HuH-7.5 (cell line): ENCODE results near the gene CEACAM1.
"Not testable (repeated sequence)": the region's sequence is repeated elsewhere in the genome, so short reads cannot be mapped to it uniquely, and the experiment has no call there.

ENCODE experiments used
- DNase-seq: peaks from one replicate; pipeline ENCODE4 v3.0.0; 2011; ENCODE audit warnings: low spot score

Gene CEACAM1

DNA sequence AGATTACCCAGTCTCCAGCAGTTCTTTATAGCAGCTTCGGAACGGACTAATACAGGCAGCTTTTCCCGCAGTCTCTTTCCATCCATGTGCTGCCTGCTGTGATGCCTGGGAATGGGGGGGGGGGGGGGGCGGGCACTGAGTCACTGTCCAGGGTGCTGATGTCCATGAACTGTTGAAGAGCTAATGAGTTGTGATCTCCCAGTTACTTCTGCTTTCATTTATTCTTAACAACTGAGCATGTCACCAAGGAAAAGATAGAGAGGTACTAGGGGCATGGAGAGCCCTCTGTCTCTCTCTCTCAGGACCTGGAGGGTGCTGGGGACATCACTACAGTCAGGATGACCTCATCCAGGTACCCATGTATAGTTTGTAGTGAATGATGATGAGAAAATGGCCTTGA, 20.3 kb upstream of the CEACAM1 start:
- DNase-seq: no peak

DNA sequence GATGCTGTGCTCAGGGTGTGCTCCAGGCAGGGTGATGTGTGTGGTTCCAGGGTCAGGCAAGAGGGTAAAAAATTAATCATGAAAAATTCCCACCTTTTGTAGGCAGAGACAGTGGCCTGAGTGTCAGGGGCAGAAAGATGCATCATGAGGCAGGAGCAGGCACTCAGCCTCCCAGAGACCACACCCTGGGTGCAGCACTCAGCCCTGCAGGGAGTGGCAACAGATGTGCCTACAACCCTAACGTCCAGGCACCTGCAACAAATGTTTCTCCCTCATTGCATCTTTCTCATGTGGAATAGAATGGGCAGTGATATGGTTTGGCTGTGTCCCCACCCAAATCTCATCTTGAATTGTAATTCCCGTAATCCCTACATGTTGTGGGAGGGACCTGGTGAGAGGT, 19.6 kb upstream of the CEACAM1 start:
- no peak for DNase-seq

DNA sequence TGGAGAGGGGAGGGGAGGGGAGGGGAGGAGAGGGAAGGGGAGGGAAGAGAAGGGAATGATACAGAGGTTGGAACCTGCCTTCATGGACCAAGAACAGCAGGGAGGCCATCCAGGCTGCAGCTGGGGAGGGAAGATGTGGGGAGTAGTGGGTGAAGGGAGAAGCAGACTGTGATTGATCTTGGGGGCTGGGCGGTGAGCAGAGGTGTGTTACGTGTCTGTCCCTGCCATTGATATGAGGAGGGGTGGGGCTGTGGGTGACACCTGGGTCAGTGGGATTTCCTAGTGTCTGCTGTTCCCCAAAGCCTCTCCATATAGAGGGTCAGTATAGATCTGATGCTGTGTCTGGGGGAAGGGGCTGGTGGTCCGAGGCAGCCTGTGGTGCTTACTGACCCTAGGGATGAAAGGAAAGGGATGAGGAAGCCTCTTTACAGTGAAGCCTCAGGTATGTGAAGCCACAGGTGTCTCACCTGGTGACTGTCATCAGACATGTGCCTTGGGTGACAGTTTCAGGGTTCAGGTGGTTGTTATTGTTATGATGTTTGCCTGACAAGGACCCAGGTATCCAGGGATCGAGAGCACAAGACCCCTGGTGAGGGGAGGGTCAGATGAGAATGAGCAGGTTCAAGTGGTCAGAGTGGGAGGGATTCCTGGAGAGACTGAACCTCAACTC, 18.7 kb upstream of the CEACAM1 start:
- no peak for DNase-seq

DNA sequence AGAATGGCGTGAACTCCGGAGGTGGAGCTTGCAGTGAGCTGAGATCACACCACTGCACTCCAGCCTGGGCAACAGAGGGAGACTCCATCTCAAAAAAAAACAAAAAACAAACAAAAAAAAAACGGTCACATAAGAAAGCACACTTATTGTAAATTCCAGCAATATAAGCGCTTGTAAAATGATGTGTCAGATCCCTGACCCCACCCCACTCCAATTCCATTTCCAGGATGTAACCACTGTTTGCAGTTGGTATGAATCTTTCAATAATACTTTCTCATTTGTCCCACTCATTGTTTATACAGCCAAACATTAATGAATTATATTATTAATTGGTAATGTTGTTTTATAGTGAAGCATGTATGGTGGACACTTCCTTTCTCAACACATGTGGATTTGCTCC, 15.9 kb upstream of the CEACAM1 start:
- DNase-seq: no peak

DNA sequence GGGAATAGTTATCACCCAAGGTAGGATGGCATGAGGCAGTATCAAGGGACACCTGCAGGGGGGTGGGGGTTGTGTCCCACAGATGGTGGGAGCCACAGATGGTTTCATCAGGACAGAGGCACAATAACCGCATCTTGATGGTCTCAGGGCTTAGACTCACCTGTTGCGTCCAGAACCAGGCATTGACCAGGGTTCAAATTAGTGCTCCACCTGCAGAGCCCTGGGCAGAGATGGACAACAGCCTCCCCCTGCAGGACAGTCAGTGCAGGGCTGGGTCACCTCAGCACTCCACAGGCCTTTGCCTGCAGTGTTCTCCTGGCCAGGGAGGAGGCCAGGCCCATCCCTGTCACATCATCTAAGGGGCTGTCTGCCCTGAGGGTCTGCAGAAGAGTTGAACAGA, 14.5 kb upstream of the CEACAM1 start:
- DNase-seq: no peak

DNA sequence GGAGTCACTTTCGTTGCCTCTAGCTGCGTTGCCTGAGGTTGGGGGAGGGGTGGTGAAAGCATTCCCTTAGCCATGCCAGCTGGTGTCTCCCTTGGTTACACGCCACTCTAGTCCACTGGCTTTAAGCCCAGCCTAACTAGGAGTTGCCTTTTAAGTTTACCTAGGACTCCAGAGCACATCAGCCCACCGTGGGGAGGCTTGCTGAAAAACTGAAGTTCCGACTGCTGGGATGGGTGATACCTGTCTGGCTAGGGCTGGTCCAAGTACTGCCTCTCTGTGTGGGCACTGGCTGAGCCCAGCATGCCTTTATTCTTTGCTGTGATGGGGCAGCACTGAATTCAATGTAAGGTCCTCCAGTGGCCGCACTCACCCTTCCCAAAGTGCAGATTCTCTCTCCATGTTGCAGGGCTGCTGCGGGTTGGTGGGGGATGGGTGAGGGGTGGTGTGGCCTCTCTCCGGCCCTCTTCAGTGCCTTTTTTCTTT, 11.8 kb upstream of the CEACAM1 start:
- DNase-seq: no peak

DNA sequence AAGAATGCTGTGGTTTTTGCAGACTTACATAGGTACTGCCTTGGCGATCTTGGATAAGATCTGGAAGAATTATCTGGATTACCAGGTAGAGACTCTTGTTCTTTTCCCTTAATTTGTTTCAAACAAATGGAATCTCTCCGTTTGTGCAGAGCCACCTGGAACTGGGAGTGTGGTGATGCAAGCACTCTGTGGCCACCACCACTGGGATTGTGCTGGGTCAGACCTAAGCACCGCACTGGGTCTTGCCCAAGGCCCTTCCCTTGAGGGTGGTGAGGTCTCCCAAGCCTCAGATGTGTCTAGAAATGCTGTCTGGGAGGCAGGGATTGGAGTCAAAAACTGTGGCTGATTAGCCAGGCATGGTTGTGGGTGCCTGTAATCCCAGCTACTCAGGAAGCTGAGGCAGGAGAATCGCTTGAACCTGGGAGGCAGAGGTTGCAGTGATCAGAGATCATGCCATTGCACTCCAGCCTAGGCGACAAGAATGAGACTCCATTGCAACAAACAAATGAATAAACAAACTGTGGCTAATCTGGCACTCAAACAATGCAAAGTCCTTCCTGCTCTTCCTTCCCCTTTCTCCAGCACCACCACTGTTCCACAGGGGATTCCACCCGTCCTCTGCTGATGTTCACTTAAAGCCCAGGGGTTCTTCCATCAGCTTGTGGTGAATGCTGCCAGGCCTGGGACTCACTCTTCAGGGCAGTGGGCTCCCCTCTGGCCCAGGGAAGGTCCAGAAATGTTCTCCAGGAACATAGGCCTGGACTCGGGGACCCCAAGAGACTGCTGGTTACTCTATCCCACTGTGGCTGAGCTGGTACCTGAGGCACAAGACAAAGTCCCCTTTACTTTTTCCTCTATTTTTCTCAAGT, 10.8 kb upstream of the CEACAM1 start:
- DNase-seq: no peak

DNA sequence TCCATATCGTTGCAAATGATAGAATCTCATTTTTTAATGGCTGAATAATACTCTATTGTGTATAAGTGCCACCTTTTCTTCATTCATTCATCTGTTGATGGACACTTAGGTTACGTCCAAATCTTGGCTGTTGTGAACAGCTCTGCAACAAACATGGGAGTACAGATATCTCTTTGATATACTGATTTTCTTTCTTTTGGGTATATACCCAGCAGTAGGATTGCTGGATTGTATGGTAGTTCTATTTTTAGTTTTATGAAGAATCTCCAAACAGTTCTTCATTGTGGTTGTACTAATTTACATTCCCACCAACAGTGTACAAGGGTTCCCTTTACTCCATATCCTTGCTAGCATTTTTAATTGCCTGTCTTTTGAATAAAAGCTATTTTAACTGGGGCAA, 7.0 kb upstream of the CEACAM1 start:
- not testable (repeated sequence) for DNase-seq

DNA sequence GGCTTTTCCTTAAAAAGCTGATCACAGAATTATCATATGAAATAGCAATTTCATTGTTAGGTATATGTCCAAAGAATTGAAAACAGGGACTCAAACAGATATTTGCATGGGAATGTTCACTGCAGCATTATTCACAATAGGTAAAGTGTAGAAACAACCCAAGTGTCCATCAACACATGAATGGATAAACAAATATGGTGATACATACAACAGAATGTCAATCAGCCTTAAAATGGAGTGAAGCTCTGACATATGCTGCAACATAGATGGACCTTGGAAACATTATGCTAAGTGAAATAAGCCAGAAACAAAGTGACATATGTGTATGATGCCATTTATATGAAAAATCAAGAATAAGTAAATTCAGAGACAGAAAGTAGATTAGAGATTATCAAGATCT, 6.1 kb upstream of the CEACAM1 start:
- DNase-seq: no peak

DNA sequence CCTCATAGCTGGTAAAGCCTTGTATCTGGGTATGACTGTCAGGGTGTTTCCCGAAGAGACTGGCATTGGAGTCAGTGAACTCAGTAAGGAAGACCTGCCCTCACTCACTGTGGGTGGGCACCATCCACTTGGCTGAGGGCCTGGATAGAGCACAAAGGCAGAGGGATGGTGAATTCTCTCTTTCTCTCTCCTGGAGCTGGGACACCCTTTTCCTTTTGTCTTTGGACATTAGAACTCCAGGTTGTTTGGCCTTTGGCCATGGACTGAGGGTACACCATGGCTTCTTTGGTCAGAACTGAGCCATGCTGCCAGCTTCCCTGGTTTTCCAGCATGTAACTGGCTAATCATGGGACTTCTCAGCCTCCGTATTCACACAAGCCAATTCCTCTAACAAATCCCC, 4.6 kb upstream of the CEACAM1 start:
- DNase-seq: no peak

DNA sequence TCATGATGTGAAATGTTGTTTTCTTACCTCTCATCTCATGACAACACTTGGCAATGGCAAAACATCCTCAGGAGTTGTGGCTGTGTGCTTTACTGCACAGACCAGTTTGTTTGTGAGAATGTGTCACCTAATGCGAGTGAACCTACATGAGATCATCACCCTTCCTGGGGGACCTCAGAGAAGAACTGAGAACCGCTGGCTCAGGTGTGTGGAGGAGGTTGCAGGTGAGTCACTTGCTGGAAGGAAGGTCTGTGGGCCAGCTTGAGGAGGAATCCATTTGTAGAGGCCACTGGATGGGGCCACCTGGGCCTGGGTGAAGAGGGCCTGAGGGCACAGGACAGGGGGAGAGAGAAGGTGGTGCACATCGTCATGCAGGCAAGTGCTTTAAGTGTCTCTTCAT, 3.0 kb upstream of the CEACAM1 start:
- DNase-seq: no peak

DNA sequence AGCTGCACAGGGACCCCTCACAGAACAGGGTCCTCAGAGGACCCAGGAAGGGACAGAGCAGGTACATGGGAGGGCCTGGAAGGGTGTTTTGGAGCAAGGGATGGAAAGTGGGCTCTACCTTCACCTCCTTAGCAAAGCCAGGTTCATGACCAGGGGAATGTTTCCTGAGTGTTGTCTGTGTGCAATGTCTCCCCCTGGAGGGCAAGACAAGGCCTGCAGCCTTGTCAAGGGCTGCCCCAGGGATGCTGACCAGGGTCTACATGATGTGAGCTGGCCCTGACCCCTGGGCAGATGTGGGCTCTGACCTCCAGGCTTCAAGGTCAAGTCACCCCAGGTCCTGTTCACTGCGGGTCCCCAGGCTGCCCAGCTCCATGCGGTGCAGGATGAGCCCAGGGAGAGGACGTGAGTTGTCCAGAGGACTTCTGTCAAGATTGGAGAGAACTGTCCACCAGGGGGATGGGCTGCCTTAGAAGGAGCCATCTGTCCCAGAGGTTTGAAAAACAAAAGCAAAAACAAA, 1.0 kb upstream of the CEACAM1 start:
- peak; percentile 75 for DNase-seq

DNA sequence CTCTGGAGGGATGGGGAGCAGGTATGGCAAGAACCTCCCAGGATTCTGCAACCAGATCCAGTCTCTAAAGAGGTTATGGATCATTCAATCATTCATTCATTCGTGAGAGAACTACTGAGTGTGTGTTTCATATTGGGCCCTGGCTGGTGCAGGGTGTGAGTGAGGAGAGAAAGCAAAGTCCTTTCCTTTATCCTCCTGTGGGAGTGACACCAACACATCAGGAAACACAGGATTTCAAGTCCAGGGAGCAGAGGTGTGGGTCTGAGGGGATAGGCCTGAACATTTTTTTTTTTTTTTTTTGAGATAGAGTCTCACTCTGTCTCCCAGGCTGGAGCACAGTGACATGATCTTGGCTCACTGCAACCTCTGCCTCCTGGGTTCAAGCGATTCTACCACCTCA, 3.3 kb downstream of the CEACAM1 start:
- no peak for DNase-seq

DNA sequence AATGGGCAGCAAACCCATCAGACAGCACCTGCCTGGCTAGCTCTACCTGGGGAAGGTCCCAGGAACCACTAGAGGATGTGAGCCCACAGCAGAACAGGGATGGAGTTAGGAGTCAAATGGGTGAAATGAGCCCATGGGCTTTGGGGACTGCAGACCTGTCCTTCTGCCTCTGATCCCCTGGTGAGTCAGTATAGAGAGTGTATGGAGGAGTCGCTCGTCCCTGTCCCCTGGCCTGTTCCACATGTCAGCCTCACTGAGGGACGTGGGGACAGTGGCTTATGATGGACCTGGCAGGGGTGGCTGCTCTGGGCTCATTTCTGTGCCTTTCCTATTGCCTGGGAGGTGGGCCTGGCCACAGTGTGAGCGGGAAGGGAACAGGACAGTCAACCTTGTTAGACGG, 4.0 kb downstream of the CEACAM1 start:
- DNase-seq: no peak

DNA sequence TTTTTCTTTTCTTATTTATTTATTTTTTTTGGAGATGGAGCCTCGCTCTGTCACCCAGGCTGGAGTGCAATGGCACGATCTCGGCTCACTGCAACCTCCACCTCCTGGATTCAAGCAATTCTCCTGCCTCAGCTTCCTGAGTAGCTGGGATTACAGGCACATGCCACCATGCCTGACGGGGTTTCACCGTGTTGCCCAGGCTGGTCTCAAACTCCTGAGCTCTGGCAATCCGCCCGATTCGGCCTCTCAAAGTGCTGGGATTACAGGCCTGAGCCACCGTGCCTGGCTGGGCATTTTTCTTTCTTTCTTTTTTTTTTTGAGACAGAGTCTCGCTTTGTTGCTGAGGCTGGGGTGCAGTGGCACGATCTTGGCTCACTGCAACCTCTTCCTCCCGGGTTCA, 6.0 kb downstream of the CEACAM1 start:
- not testable (repeated sequence) for DNase-seq

DNA sequence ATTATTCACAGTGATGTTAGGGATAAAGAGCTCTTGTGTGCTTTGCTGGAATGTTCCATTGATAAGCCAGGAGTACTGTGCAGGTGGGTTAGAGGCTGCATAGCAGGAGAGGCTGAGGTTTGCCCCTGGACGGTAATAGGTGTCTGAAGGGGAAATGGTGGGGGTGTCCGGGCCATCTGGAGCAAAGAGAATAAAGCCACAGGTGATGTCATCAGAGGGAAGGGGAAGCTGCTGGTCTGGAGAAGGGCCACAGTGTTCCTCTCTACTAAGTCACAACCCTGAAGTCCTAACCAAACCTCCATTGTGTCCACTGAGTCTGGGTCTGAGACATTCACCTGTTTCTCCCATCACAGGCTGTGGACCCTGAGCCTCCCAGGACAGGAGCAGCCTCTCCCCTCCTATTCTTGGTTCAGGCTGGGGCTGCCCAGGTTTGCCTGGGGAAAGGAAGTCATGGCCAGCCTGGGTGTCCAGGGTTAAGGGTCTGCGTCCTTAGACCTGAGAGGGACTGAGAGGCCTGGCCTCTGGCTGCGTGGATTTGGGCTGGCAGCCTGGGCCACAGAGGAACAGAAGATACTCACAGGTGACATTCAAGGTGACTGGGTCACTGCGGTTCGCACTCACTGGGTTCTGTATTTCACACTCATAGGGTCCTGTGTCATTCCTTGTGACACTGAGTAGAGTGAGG, 6.8 kb downstream of the CEACAM1 start:
- no peak for DNase-seq

DNA sequence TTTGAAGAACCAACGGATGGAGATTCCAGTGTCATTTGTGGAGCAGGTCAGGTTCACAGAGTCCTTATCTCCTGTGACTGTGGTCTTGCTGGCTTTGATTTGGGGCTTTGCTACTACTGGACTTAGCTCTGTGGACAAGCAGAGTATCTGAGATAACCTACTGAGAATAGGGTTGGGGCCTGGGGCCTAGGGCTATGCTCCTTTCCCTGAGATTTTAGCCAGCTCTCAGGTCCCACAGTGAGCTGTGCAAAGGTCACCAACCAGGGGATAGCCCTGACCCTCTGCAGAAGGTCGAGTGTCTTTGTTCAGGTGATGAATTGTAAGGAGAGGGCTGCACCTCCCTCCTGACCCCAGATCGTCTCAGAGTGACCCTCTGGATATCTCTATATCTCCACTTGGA, 9.2 kb downstream of the CEACAM1 start:
- DNase-seq: no peak

DNA sequence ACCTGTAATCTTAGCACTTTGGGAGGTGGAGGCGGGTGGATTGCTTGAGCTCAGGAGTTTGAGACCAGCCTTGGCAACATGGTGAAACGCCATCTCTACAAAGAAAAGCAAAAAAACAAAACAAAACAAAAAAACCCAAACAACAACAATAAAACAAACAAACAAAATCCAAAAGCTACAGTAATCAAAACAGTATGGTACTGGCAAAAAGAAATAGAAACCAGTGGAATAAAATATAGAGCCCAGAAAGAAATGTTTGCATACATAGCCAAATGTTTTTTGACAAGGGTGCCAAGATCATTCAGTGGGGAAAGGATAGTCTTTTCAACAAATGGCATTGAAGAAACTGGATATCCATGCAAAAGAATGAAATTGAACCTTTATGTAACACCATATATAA, 11.5 kb downstream of the CEACAM1 start:
- no peak for DNase-seq

DNA sequence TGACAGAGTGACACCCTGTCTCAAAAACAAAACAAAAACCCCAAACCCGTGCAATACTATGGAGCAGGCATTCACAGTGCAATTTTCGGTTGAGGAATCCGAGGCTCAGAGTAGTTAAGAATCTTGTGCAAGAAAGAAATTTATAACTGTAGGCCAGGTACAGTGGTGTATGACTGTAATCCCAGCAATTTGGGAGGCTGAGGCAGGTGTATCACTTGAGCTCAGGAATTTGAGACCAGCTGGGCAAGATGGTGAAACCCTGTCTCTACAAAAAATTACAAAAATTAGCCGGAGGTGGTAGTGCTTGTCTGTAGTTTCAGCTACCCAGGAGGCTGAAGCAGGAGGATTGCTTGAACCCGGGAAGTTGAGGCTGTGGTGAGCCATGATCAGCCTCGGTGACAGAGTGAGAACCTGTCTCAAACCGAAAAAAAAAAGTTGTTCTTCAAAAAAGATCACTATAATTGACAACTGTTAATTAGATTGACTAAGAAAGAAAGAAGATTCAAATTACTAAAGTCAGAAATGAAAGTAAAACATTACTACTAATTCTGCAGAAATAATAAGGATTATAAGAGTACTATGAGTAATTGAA, 12.9 kb downstream of the CEACAM1 start:
- no peak for DNase-seq

DNA sequence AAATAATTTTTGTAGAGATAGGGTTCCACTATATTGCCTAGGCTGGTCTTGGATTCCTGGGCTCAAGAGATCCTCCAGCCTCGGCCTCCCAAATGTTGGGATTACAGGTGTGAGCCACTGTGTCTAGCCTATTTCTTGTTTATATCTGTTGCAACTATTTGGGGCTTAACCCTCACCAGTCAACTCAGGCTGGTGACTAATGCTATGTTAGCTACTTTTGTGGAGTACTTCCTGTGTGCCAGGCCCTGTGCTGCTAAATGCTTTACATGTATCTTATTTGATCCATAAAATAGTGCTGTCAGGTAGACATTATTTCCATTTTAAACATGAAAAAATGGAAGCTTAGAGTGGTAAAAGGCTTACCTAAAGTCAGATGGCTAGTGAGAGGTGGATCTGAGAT, 13.8 kb downstream of the CEACAM1 start:
- DNase-seq: no peak

DNA sequence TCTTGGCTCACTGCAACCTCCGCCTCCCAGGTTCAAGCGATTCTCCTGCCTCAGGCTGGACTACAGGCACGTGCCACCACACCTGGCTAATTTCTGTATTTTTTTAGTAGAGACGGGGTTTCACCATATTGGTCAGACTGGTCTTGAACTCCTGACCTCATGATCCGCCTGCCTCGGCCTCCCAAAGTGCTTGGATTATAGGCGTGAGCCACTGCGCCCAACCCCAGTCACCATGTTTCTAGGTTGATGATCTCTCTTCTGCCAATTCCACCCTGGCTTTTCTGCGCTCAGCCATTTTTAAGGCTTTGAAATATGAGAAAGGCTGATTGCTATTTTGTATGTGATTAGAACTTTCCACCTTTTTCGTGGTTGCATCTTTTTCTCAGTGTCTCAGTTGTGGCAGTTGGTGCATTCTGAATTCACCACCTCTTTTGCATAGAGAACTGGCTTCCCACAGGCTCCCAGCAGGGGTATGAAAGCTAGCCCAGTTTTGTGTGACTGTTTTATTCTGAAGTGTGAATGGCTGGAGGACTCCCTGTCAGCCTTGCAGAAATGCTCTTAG, 15.5 kb downstream of the CEACAM1 start:
- no peak for DNase-seq

DNA sequence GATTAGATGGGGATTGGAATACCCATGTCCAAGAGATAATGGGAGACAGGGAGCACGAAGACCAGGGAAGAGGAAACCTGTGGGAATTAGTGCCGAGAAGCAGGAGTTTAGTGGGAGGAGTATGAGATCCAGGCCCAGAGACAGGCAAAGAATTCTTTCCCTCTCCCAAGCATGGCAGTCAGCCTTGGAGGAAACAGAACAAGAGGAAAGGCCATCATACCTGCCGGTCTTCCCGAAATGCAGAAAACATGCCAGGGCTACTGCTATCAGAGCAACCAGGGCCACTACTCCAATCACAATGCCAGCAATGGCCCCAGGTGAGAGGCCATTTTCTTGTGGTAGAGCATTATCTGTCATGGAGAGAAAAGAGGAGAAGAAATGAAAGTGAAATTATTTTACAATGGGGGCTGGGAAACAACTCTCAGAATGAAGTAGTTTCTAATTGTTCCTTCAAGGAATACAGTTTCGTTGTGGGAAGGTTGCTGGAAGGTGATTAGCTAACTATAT, 16.1 kb downstream of the CEACAM1 start:
- no peak for DNase-seq
